Peyer's patch (tissue), 4 donors: Measurements from ENCODE around the gene TSPAN32. TPM values are rescaled to one million over a fixed set of nuclear protein-coding genes. Genes with fewer than 3 reads are reported as not detected.
A peak's percentile ranks its signal among the peaks of the same experiment; 100 is the strongest.

ENCODE experiments used
- DNase-seq, 3 donors: peaks; one replicate each; pipeline ENCODE4 v3.0.0-alpha.2; 2017 to 2019
- H3K27ac ChIP-seq, 4 donors: fragments of 200-600 bp; sonication (generic); one replicate each; pipeline ENCODE4 v1.5.1; 2016 to 2019
- H3K27me3 ChIP-seq, 2 donors: fragments of 200-600 bp; sonication (generic); one replicate each; pipeline ENCODE4 v1.5.1; 2019
- H3K36me3 ChIP-seq, 3 donors: fragments of 200-600 bp; sonication (generic); one replicate each; pipeline ENCODE4 v1.5.1; 2016 to 2019
- H3K4me1 ChIP-seq, 4 donors: fragments of 200-600 bp; sonication (generic); one replicate each; pipeline ENCODE4 v1.5.1; 2016 to 2019
- H3K4me3 ChIP-seq, 4 donors: fragments of 200-600 bp; sonication (generic); 1 replicate in 3 of 4; 2 replicates in 1 of 4; pipeline ENCODE4 v1.5.1; 2016 to 2019; ENCODE audit warnings: mild to moderate bottlenecking in 1 of 4
- H3K9me3 ChIP-seq, 4 donors: fragments of 200-600 bp; sonication (generic); one replicate each; pipeline ENCODE4 v1.5.1; 2016 to 2019; ENCODE audit warnings: mild to moderate bottlenecking in 1 of 4
- CTCF ChIP-seq, 6 experiments: fragments of 450-650 bp in 4 of 6; fragments of 200-600 bp in 2 of 6; sonication (generic) in 1 of 6; IDR thresholded peaks; one replicate each; pipeline ENCODE4 v1.5.1; 2017 to 2019; ENCODE audit warnings: antibody characterized with exemption in 6 of 6, mild to moderate bottlenecking in 3 of 6, moderate library complexity in 1 of 6
- POLR2A ChIP-seq, 2 donors: fragments of 450-650 bp; IDR thresholded peaks; one replicate each; pipeline ENCODE4 v1.5.1; 2017; ENCODE audit warnings: antibody characterized with exemption in 2 of 2, mild to moderate bottlenecking in 2 of 2, moderate library complexity in 2 of 2
- total RNA-seq, 4 donors: library from RNA; depleted of rRNA; stranded (reverse); fragments of >200 nt; gene quantifications; one replicate each; pipeline ENCODE4 v1.1.0, GENCODE V29; 2016

TSPAN32 gene
- total RNA-seq, 4 donors from 2014 or later = 1.6 to 1.7 TPM; not detected in 2

- H3K27ac ChIP-seq = no peak overlapping the region
- no peaks in the 10 kb centered on the region for H3K36me3 ChIP-seq
- TF ChIP-seq CTCF (IDR thresholded peaks at IDR 0.05) (no peak), POLR2A (IDR thresholded peaks at IDR 0.05) (no peak)
- H3K9me3 ChIP-seq = no peaks in the 10 kb centered on the region
- no peak for DNase-seq
- H3K4me3 ChIP-seq = no peak overlapping the region
- no peaks in the 10 kb centered on the region for H3K27me3 ChIP-seq
- no peaks in the 10 kb centered on the region for H3K4me1 ChIP-seq
Observed at GRCh38 chr11:2343502-2343901, 41.7 kb downstream of the TSPAN32 start.

- DNase-seq = no peak
- peaks cover 0 to 6% (median 0%) of the 10 kb centered on the region in 4 donors for H3K9me3 ChIP-seq
- H3K4me1 ChIP-seq = no peaks in the 10 kb centered on the region
- no peaks in the 10 kb centered on the region for H3K36me3 ChIP-seq
- H3K4me3 ChIP-seq = no peak overlapping the region
- TF ChIP-seq CTCF (IDR thresholded peaks at IDR 0.05) (no peak), POLR2A (IDR thresholded peaks at IDR 0.05) (no peak)
- H3K27ac ChIP-seq = no peak overlapping the region
- H3K27me3 ChIP-seq = no peaks in the 10 kb centered on the region
Observed at GRCh38 chr11:2345050-2345449, 43.2 kb downstream of the TSPAN32 start.

DNA sequence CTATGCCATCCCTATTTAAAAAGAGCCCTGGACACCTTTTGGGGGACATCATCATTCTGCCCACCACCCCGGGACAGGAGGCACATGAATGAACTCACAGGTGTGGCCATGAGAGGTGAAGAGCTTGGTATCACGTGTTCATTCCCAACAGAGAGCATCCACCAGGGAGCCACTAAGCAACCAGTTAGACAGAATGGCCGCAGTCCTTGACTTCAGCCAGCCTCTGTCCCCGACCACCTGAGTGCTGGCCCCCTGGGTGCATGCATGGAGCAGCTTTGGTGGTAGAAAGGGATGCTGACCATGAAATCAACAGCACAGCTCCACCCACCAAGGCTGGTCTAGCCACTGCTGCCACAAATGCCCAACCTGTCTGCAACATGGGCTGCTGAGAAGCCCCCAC lies 44.2 kb downstream of the TSPAN32 start:
- DNase-seq = peak in 1 of 3 donors; percentile 19
- H3K9me3 ChIP-seq = peaks cover 0 to 6% (median 0%) of the 10 kb centered on the region in 4 donors
- TF ChIP-seq CTCF (IDR thresholded peaks at IDR 0.05) = no peak
- no peak for TF ChIP-seq POLR2A (IDR thresholded peaks at IDR 0.05)
- H3K27me3 ChIP-seq = no peaks in the 10 kb centered on the region
- H3K27ac ChIP-seq = no peak overlapping the region
- H3K4me3 ChIP-seq = no peak overlapping the region
- H3K36me3 ChIP-seq = no peaks in the 10 kb centered on the region
- no peaks in the 10 kb centered on the region for H3K4me1 ChIP-seq

- Histone ChIP-seq H3K4me1 (no peaks in the 10 kb centered on the region), H3K27me3 (no peaks in the 10 kb centered on the region), H3K4me3 (no peak overlapping the region), H3K36me3 (no peaks in the 10 kb centered on the region), H3K9me3 (peaks cover 0 to 6% (median 0%) of the 10 kb centered on the region in 4 donors), H3K27ac (no peak overlapping the region)
- no peak for TF ChIP-seq CTCF (IDR thresholded peaks at IDR 0.05)
- no peak for TF ChIP-seq POLR2A (IDR thresholded peaks at IDR 0.05)
- DNase-seq = no peak
Observed at GRCh38 chr11:2346586-2347307, 44.9 kb downstream of the TSPAN32 start.

DNA sequence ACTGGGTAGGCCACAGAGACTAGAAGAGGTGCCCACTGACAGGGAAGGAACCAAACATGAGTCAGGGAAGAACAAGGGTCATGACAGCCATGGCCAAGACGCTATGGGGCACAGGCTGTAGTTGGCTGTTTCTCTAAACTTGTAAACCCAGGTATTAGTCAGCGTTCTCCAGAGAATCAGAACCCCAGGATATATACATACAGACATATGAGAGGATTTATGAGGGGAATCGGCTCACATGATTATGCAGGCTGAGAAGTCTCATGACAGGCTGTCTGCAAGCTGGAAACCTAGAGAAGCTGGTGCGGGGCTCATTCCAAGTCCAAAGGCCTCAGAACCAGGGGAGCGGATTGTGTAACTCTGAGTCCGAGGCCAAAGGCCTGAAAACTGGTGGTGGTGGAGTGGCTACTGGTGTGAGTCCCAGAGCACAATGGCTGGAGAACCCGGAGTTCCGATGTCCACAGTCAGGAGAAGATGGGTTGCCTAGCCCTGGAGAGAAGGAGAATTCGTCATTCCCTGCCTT lies 45.6 kb downstream of the TSPAN32 start:
- H3K4me1 ChIP-seq = no peaks in the 10 kb centered on the region
- no peak for DNase-seq
- no peaks in the 10 kb centered on the region for H3K36me3 ChIP-seq
- peaks cover 0 to 6% (median 0%) of the 10 kb centered on the region in 4 donors for H3K9me3 ChIP-seq
- no peaks in the 10 kb centered on the region for H3K27me3 ChIP-seq
- TF ChIP-seq POLR2A (IDR thresholded peaks at IDR 0.05) = no peak
- TF ChIP-seq CTCF (IDR thresholded peaks at IDR 0.05) = no peak
- no peak overlapping the region for H3K27ac ChIP-seq
- H3K4me3 ChIP-seq = no peak overlapping the region
